ENCODE measurements around the gene FKTN. TPM values are rescaled to one million over a fixed set of nuclear protein-coding genes. Genes with fewer than 3 reads are reported as not detected.
"Not testable (repeated sequence)": the region's sequence is repeated elsewhere in the genome, so short reads cannot be mapped to it uniquely, and the experiment has no call there.

FKTN gene
- total RNA-seq, 2 experiments from 2014 or later, result 14.8 to 15.7 TPM

DNA sequence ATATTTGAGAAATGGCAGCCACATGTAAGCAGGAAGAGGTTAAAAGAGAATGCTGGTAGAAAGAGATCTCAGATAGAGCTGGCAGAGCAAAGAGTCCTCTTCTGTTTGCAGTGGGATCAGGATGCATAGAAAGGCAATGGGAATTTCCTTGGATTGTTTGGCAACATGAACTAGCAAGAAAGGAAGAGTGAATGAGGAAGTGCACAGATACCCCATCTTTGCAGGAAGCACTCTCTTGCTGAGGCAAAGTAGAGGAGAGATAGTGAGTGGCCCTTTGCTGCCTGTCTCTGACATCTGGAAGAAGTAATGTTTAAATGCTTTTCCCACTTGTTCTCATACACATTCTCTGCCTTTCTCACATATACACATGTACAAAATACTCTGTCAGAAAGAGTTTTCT, 14.5 kb downstream of the FKTN start:
- Mint-ChIP-seq H3K27ac (no peak overlapping the region), H3K9me3 (peaks cover 8% of the 10 kb centered on the region), H3K27me3 (no peaks in the 10 kb centered on the region), H3K4me3 (no peak overlapping the region), H3K4me1 (no peaks in the 10 kb centered on the region), H3K36me3 (peaks cover 29% of the 10 kb centered on the region)
- ATAC-seq (ENCODE audit: low read depth), result no peak
- POLR2A ChIA-PET, result no interaction called here
- no peak for DNase-seq

DNA sequence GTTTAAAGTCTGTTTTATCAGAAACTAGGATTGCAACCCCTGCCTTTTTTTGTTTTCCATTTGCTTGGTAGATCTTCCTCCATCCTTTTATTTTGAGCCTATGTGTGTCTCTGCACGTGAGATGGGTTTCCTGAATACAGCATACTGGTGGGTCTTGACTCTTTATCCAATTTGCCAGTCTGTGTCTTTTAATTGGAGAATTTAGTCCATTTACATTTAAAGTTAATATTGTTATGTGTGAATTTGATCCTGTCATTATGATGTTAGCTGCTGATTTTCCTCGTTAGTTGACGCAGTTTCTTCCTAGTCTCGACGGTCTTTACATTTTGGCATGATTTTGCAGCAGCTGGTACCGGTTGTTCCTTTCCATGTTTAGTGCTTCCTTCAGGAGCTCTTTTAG, 22.0 kb downstream of the FKTN start:
- H3K27ac Mint-ChIP-seq; POLR2A ChIA-PET; H3K4me3 Mint-ChIP-seq; H3K4me1 Mint-ChIP-seq; DNase-seq; H3K27me3 Mint-ChIP-seq; ATAC-seq (ENCODE audit: low read depth); H3K9me3 Mint-ChIP-seq: not testable (repeated sequence)
- H3K36me3 Mint-ChIP-seq, result peaks cover 19% of the 10 kb centered on the region

GRCh38 chr9:105581550-105581949, 23.6 kb downstream of the FKTN start:
- H3K36me3 Mint-ChIP-seq; H3K9me3 Mint-ChIP-seq; H3K4me1 Mint-ChIP-seq; ATAC-seq (ENCODE audit: low read depth); DNase-seq; H3K4me3 Mint-ChIP-seq; H3K27me3 Mint-ChIP-seq; H3K27ac Mint-ChIP-seq; POLR2A ChIA-PET: not testable (repeated sequence)

DNA sequence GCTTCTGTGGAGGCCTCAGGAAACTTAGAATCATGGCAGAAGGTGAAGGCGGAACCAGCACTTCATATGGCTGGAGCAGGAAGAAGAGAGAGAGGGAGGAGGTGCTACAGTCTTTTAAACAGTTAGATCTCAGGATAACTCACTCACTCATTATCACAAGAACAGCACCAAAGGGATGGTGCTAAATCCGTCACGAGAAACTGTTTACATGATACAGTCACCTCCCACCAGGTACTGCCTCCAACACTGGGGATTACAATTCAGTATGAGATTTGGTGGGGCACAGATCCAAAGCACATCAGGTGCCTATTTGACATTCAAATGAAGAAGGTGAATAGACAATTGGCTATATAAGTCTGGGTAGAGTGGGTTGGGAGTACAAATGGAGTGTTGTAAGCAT, 35.2 kb downstream of the FKTN start:
- Mint-ChIP-seq H3K27ac (no peak overlapping the region), H3K4me3 (no peak overlapping the region), H3K9me3 (peaks cover 13% of the 10 kb centered on the region), H3K4me1 (no peaks in the 10 kb centered on the region), H3K27me3 (no peaks in the 10 kb centered on the region), H3K36me3 (peaks cover 19% of the 10 kb centered on the region)
- no peak for DNase-seq
- POLR2A ChIA-PET, result no interaction called here
- no peak for ATAC-seq (ENCODE audit: low read depth)

DNA sequence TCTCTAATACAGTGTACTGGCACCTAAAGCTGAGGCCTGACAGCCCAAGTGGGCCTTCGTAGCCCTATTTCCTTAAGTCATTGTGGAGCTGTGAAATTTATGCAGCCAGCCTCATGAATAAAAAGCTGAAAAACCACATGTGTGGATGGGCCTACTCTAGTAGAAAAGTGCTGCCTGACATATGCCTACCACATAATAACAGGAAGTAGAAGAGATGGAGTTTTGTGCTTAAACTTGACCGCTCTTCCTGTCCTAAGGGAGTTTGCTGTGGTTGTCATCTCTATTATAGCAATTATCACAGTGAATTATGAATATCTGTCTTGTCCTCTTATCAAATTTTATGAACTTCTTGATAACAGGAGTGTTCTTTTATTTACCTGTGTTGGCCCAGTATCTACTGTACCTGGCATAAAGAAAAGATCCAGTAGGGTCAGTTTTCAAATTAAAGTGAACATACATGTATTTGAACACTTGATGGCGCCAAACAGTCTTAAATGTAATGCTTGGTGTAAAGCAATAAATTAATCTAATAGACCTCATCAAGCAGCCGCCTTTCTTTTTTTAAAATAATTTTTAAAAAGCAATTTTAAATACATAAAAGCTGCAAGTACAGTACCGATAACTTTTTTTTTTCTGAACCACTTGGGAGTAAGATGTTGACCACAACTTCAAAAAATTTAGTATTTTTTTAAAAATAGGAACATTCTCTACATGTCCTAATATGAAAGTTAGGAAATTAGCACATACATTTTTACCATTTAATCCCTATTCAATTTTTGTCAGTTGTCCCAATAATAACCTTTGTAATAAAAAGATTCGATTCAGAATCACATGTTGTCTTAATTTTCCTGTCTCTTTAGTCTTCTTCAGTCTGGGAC, 51.0 kb downstream of the FKTN start:
- no peak overlapping the region for H3K4me3 Mint-ChIP-seq
- H3K9me3 Mint-ChIP-seq, result no peaks in the 10 kb centered on the region
- no peak for DNase-seq
- no peaks in the 10 kb centered on the region for H3K27me3 Mint-ChIP-seq
- POLR2A ChIA-PET, result no interaction called here
- no peak overlapping the region for H3K27ac Mint-ChIP-seq
- peaks cover 10% of the 10 kb centered on the region for H3K36me3 Mint-ChIP-seq
- peaks cover 2% of the 10 kb centered on the region for H3K4me1 Mint-ChIP-seq
- ATAC-seq (ENCODE audit: low read depth), result no peak

DNA sequence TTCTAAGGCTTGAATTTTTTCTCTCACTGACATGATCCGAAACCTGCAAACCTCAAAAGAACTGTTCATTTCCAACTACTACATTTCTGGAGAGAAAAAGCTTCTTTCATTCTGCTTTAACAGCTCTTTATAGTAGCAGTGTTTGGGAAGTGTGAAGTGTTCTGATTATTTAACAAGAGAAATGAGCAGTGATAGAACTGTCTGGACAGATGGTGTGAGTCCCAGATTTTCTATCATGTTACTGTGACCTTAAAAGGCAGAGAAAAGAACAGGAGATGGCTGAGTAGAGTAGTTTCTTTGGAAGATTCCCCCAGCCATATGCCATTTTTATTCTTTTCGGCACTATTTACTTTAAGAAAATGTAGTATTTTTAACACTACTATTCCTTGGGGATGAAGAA, 63.1 kb downstream of the FKTN start:
- Mint-ChIP-seq H3K9me3 (no peaks in the 10 kb centered on the region), H3K36me3 (no peaks in the 10 kb centered on the region), H3K27me3 (no peaks in the 10 kb centered on the region), H3K4me3 (no peak overlapping the region), H3K27ac (no peak overlapping the region), H3K4me1 (no peaks in the 10 kb centered on the region)
- DNase-seq (no peak), ATAC-seq (ENCODE audit: low read depth) (no peak)
- POLR2A ChIA-PET, result no interaction called here

DNA sequence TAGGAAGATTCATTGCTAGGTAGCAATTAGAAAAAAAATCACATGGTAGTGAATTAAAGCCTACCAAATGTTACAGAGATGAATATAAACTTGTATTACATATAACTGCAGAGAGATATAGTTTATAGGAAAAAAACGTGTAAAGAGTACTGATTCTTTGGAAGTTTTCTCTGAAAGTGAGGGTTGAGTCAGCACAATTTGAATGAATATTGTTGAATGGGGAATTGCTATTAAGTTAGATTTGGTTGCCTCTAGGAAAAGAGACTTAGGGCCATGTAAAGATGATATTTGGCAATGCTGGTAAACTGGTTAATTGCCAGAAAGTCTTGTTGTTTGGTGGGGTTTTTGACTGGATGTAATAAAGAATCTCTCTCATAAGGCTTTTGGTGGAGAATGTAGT, 67.2 kb downstream of the FKTN start:
- no peak for ATAC-seq (ENCODE audit: low read depth)
- Mint-ChIP-seq H3K4me3 (no peak overlapping the region), H3K9me3 (no peaks in the 10 kb centered on the region), H3K4me1 (no peaks in the 10 kb centered on the region), H3K27me3 (no peaks in the 10 kb centered on the region), H3K36me3 (peaks cover 8% of the 10 kb centered on the region), H3K27ac (no peak overlapping the region)
- no peak for DNase-seq
- POLR2A ChIA-PET, result no interaction called here

- Mint-ChIP-seq H3K27me3 (no peaks in the 10 kb centered on the region), H3K36me3 (peaks cover 7% of the 10 kb centered on the region), H3K27ac (no peak overlapping the region), H3K9me3 (no peaks in the 10 kb centered on the region), H3K4me1 (no peaks in the 10 kb centered on the region), H3K4me3 (no peak overlapping the region)
- DNase-seq (no peak), ATAC-seq (ENCODE audit: low read depth) (no peak)
- POLR2A ChIA-PET, result no interaction called here
These were observed 74.9 kb downstream of the FKTN start for GRCh38 chr9:105632807-105633206.

DNA sequence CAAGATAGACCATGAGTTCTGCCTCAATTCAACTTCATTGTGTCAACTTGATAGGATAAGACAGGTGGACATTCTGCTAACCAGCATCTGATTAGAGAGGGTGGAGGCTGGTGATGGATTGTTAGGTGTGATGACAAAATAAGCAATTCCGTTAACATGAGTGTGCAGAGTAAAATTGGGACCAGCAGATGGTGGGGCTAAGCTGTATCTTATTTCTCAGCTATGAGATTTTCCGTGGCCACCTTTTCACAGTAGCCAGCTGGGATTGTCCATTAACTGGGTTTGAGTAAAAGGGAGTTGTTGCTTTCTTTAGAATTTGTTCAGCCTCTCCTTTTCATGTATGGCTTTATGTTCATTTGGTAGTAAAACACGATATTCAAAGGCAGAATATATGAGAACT, 75.5 kb downstream of the FKTN start:
- DNase-seq (no peak), ATAC-seq (ENCODE audit: low read depth) (no peak)
- H3K36me3 Mint-ChIP-seq, result peaks cover 7% of the 10 kb centered on the region
- H3K27ac Mint-ChIP-seq, result no peak overlapping the region
- POLR2A ChIA-PET, result no interaction called here
- H3K9me3 Mint-ChIP-seq, result no peaks in the 10 kb centered on the region
- H3K4me3 Mint-ChIP-seq, result no peak overlapping the region
- H3K27me3 Mint-ChIP-seq, result no peaks in the 10 kb centered on the region
- H3K4me1 Mint-ChIP-seq, result no peaks in the 10 kb centered on the region

- Mint-ChIP-seq H3K27me3 (no peaks in the 10 kb centered on the region), H3K4me3 (no peak overlapping the region), H3K27ac (no peak overlapping the region), H3K9me3 (no peaks in the 10 kb centered on the region), H3K36me3 (peaks cover 9% of the 10 kb centered on the region), H3K4me1 (no peaks in the 10 kb centered on the region)
- DNase-seq (no peak), ATAC-seq (ENCODE audit: low read depth) (no peak)
- POLR2A ChIA-PET, result no interaction called here
These were observed 78.4 kb downstream of the FKTN start for GRCh38 chr9:105636331-105636730.

DNA sequence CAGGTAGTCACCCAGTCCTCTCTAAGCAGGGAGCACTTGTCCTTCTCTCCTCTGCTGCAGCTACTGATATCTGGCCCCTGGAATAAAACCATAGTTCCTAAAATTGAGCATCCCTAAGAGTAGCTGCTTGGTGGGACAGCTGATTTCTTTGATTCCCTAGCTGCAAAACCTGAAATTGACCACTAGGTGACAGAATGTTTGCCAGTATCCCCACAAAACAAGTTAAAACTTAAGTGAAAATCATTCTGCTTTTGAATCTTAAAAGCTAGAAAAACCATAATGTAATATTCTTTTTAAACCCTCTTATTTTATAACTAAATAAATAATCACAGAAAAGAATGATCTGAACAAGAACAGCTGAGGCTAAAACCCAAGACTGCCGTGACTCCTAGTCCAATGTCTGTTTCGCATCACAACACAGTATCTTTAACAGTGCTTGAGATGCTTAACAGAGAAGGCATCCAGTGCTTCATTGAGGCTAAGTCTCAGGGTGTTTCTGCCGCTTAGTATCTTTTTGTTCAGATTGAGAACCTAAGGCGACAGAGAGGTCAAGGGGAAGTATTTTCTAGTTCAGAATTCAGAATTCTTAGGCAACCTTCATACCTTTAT, 80.0 kb downstream of the FKTN start:
- DNase-seq (no peak), ATAC-seq (ENCODE audit: low read depth) (no peak)
- no peak overlapping the region for H3K27ac Mint-ChIP-seq
- no peak overlapping the region for H3K4me3 Mint-ChIP-seq
- no peaks in the 10 kb centered on the region for H3K4me1 Mint-ChIP-seq
- H3K9me3 Mint-ChIP-seq, result no peaks in the 10 kb centered on the region
- H3K36me3 Mint-ChIP-seq, result peaks cover 12% of the 10 kb centered on the region
- POLR2A ChIA-PET, result no interaction called here
- H3K27me3 Mint-ChIP-seq, result no peaks in the 10 kb centered on the region

- DNase-seq (no peak), ATAC-seq (ENCODE audit: low read depth) (no peak)
- H3K27ac Mint-ChIP-seq, result no peak overlapping the region
- no peaks in the 10 kb centered on the region for H3K27me3 Mint-ChIP-seq
- no peaks in the 10 kb centered on the region for H3K9me3 Mint-ChIP-seq
- H3K4me1 Mint-ChIP-seq, result no peaks in the 10 kb centered on the region
- H3K4me3 Mint-ChIP-seq, result no peak overlapping the region
- POLR2A ChIA-PET, result no interaction called here
- H3K36me3 Mint-ChIP-seq, result peaks cover 12% of the 10 kb centered on the region
These were observed 82.0 kb downstream of the FKTN start for GRCh38 chr9:105639936-105640335.

DNA sequence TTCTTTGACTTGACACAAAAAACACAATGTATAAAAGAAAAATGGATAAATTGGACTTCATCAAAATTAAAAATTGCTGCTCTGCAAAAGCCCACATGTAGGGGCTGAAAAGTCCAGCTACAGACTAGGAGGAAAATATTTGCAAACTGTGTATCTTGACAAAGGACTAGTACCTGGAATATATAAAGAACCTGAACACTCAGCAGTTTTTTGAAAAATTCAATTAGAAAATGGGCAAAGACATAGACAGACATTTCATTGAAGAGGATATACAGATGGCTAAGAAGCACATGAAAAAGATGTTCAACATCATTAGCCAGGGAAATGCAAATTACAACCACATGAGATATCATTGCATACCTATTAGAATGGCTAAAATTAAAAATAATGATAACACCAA, 85.9 kb downstream of the FKTN start:
- peaks cover 9% of the 10 kb centered on the region for H3K36me3 Mint-ChIP-seq
- no peaks in the 10 kb centered on the region for H3K9me3 Mint-ChIP-seq
- no peaks in the 10 kb centered on the region for H3K27me3 Mint-ChIP-seq
- POLR2A ChIA-PET, result no interaction called here
- no peak overlapping the region for H3K4me3 Mint-ChIP-seq
- no peaks in the 10 kb centered on the region for H3K4me1 Mint-ChIP-seq
- H3K27ac Mint-ChIP-seq, result no peak overlapping the region
- no peak for DNase-seq
- no peak for ATAC-seq (ENCODE audit: low read depth)

- ATAC-seq (ENCODE audit: low read depth), result no peak
- Mint-ChIP-seq H3K36me3 (peaks cover 2% of the 10 kb centered on the region), H3K27ac (no peak overlapping the region), H3K4me3 (no peak overlapping the region), H3K4me1 (no peaks in the 10 kb centered on the region), H3K27me3 (peaks cover 3% of the 10 kb centered on the region), H3K9me3 (no peaks in the 10 kb centered on the region)
- POLR2A ChIA-PET, result no interaction called here
- no peak for DNase-seq
These were observed 89.1 kb downstream of the FKTN start for GRCh38 chr9:105646879-105647594.

All from activated naive CD8-positive, alpha-beta T cell treated with anti-CD3 and anti-CD28 coated beads, Interleukin-2, amount 10 ng/mL, durations not matched to agents 7 days and 5 days (primary cell).